C1 segment of cervical spinal cord (tissue), 14 donors: ENCODE measurements around the gene PMS2.
"Not testable (repeated sequence)": the region's sequence is repeated elsewhere in the genome, so short reads cannot be mapped to it uniquely, and the experiment has no call there.

ENCODE experiments used
- DNase-seq, 14 donors: peaks; one replicate each; lab custom pipeline; 2025; lab: John Stamatoyannopoulos, UW

PMS2 gene

GRCh38 chr7:6016653-6016966, 7.8 kb upstream of the PMS2 start:
- DNase-seq: no peak

GRCh38 chr7:6015917-6016652, 7.2 kb upstream of the PMS2 start:
- DNase-seq: peak in 6 of 14 donors; percentile 3 to 22 (median 10)

DNA sequence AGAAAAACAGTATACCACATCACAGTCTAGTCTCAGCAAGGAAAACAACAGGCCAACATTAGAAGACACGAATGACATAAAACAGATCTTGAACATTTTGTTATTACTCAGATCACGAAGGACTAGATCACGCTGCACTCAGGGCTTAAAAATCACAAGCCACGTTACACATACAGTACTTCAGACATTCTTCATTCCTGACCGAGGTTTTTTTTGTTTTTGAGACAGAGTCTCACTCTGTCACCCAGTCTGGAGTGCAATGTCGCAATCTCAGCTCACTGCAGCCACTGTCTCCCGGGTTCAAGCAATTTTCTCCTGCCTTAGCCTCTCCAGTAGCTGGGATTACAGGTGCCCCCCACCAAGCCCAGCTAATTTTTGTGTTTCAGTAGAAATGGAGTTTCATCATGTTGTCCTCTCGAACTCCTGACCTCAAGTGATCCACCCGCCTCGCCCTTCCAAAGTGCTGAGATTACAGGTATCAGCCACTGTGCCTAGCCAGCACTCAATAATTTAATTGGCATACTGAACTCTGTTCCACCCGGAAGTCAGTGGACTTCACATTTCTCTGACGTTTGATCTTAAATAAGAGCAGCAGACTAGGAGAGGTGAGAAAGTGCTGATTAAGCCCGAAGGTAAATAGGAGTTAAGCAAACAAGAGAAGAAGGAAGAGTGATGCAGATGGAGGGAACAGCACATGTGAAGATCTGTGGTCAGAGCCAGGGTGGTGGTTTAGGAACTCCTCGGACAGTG, 3.7 kb upstream of the PMS2 start:
- no peak for DNase-seq

- DNase-seq: no peak
Measured at GRCh38 chr7:6011541-6011940, 2.7 kb upstream of the PMS2 start.

GRCh38 chr7:6010370-6010769, 1.5 kb upstream of the PMS2 start:
- not testable (repeated sequence) for DNase-seq

GRCh38 chr7:6007835-6008590, 836 bp downstream of the PMS2 start:
- DNase-seq: not testable (repeated sequence)

DNA sequence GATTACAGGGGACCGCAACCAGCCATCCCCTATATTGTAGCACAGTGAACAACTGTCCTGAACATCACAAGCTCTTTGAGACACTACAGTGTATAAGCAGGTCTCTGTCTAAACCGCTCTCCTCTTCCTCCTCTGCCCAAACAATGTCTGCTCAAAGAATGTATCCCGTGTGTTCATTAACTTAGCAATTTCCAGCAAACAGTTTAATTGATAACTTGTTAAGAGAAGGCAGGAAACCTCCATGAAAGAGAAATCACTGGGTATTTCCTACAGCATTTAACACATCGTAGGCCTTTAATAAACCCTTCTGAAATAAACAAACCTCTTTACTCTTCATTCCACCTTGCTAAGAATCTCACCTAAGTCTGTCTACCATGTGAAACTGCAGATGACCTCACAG, 1.5 kb downstream of the PMS2 start:
- DNase-seq: no peak

DNA sequence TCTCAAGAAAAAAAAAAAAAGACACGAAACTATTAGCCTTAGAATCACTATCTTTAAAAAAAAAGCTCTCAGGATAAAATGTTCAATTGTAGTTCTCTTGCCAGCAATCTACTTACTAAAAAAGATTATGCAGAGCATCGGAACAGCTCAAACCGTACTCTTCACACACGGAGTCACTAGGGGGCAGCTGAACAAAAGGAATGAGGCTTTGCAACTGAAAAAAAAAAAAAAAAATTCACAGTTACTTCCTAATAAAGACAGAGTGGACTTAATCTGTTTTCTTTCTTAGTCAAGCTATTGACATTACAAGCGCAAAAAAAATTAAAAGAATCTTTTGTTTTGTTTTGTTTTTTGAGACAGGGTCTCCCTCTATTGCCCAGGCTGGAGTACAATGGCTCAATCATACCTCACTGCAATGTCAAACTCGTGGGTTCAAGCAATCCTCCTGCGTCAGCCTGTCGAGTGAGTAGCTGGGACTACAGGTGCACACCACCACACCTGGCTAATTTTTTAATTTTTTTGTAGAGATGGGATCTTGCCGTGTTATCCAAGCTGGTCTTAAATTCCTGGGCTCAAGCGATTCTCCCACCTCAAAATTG, 11.5 kb downstream of the PMS2 start:
- peak in 1 of 14 donors; percentile 15 for DNase-seq

- not testable (repeated sequence) for DNase-seq
Measured at GRCh38 chr7:5987061-5987460, 21.8 kb downstream of the PMS2 start.

DNA sequence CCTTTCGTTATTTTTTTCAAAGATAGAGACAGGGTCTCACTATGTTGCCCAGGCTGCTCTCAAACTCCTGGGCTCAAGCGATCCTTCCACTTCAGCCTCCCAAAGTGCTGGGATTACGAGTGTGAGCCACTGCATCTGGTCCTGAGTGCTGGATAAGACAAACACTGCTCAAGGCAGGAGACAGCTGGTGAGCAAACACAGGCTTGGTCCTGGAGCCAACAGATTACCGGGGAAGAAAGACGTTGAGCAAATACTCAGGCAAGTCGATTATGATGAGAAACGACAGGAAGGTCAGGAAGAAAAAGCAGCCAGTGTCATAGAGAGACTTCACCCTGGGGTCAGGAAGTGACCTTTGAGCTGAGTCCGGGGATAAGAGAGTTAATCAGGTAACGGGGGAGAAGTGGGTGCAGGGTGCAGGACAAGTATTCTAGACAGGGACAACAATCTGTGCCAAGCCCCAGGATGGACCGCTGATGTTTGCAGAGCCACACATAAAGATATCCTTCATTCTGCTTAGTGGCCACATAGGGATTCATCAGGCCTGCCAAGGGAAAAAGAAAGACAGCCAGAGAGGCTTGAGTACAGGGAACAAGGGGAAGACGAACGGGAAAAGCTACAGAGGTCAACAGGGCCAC, 29.1 kb downstream of the PMS2 start:
- DNase-seq: not testable (repeated sequence)

DNA sequence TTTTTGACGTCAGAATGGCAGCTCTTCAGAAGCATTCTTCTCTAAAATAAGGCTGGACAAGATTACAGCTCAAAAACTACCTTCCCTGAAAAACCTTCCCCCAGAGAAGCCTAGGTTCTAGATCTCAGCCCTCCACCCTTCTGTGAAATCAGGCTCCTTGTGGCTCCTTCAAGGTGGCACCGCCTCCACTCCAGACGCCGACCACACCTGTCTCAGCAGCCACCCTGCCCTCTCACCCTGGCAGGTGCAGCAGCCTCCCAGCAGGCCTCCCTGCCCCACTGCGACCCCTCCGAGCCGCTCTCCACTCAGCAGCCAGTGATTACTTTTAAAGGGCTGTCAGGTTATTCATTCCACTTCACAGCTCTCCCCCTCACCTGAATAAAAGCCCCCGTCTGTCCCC, 35.3 kb downstream of the PMS2 start:
- not testable (repeated sequence) for DNase-seq

DNA sequence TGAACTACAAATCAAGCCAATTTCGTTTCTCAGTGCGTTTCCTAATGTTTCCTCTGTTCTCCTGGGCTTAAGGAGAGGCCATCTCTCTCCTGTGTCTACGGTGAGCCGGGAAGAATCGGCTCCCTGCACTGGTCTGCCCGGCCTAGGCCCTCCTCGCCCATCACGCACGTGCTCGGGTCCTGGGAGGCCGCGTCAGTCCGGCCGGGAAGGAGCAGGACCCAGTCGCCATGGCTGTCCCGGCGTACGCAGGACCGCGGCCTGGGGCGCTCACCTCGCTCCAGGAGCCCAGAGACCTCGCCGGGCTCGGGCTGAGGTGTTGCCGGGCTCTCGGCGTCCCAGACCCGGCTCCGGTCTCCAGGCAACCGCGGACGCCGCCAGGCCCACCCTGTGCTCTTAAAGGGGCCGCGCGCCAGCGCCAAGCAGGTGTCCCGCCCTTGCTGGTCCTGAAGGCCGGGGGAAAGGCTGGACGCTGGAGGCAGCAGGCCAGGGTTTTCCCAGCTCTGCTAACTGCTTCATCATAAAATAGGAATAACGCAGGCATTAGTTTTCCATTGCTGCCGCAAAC, 38.4 kb downstream of the PMS2 start, which contains the start of gene RSPH10B:
Gene RSPH10B, minus strand, starts transcription at position 343 of the 565 bp plus-strand sequence. CDS start 3,573 bp downstream, outside the sequence.
- not testable (repeated sequence) for DNase-seq

DNA sequence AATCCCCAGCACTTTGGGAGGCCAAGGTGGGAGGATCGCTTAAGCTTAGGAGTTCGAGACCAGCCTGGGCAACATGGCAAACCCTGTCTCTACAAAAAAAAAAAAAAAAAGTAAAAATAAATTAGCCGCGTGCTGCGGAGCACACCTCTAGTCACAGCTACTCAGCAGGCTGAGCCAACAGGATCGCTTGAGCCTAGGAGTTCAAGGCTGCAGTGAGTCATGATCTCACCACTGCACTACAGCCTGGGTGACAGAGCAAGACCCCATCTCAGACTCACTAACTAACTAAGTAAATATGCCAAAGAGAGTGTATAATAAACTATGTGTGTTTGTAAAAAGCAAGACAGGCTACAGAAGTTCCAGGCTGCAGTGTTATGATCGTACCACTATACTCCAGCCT, 45.0 kb downstream of the PMS2 start:
- not testable (repeated sequence) for DNase-seq

DNA sequence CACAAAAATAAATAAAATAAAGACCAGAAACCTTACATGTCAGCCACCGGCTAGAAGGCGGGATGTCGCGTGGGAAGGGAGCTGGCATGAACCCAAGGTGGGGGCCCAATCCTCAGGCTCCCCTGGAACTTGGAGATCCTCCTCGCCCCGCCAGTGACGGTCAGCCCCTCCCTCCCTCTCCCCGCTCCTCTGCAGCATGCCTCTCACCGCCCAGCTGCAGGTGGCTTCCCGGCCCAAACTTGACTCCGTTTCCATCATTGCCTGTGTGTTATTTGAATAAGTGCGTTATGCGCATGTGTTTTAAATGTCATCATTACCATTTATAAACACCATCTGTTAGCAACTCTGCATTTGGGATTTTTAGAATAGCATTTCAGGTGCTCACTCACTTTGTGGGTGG, 45.6 kb downstream of the PMS2 start:
- not testable (repeated sequence) for DNase-seq

GRCh38 chr7:5934945-5935450, 73.9 kb downstream of the PMS2 start:
- not testable (repeated sequence) for DNase-seq

- DNase-seq: not testable (repeated sequence)
Measured at GRCh38 chr7:5931905-5932644, 76.8 kb downstream of the PMS2 start.

DNA sequence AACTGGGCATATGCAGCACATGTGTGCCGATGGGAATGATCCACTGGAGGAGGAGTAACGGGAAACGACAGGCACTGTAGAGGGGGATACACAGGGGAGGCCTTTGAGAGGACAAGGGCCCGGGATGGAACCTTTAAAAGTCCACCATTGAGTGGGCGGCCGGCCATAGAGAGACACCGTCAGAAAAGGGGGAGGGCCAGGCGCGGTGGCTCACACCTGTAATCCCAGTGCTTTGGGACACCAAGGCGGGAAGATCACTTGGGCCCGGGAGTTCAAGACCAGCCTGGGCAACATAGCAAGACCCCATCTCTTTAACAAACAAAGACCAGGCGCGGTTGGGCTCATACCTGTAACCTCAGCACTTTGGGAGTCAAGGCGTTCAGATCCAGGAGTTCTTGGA, 77.6 kb downstream of the PMS2 start:
- not testable (repeated sequence) for DNase-seq

DNA sequence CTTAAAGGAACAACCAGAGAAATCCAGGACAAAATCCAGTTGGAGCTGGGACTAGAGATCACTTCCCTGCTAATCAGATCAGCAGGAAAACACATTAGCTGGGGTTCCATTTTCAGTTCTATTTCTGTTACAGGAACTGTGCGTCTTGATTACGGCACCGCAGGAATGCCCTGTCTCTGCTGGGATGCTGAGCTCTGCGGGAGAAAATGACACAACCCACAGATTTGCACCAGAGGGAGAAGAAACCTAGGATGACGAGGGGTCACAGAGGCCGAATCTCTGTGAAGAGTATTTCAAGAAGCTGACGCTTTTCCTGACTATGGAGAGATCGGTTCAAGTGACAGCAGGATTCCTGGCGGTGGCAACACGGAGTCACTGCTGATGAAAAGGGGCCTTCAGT, 78.6 kb downstream of the PMS2 start:
- not testable (repeated sequence) for DNase-seq

GRCh38 chr7:5926263-5926870, 82.5 kb downstream of the PMS2 start:
- DNase-seq: not testable (repeated sequence)

- DNase-seq: not testable (repeated sequence)
Measured at GRCh38 chr7:5924630-5925029, 84.2 kb downstream of the PMS2 start.
